IMR-90 (cell line): ENCODE measurements around the gene SMIM44. TPM values are rescaled to one million over a fixed set of nuclear protein-coding genes. Genes with fewer than 3 reads are reported as not detected.

Source experiments
- ATAC-seq: fragments of 200-7000 bp; cut with Tn5 transposase; 2 replicates; pipeline ENCODE4 v1.9.1; 2020; ENCODE audit warnings: low read depth, mild to moderate bottlenecking, moderate library complexity
- BruUV-seq: library from RNA; stranded (reverse); fragments of 400-500 nt; replicated peaks from 2 replicates; lab custom pipeline; 2021; lab: Mats Ljungman, UMichigan
- CTCF ChIA-PET: fragments of 300-600 bp; formaldehyde crosslinking; extraction: SDS; loops from one replicate; lab custom pipeline; 2021; ENCODE audit warnings: antibody characterized with exemption; lab: Yijun Ruan, JAX
- POLR2A ChIA-PET: fragments of 300-600 bp; sonication (Branson Sonifier 250); formaldehyde crosslinking; loops from one replicate; lab custom pipeline; 2022; ENCODE audit warnings: antibody characterized with exemption; ENCODE audit not compliant: unreplicated experiment; lab: Charles Lee
- DNase-seq: peaks from one replicate; pipeline ENCODE4 v3.0.0; 2013
- H2AFZ ChIP-seq: replicated peaks from 2 replicates; pipeline ENCODE3; 2013; ENCODE audit warnings: low read length, mild to moderate bottlenecking; ENCODE audit not compliant: poor library complexity
- H2AK5ac ChIP-seq: 2 replicates; pipeline ENCODE4 v1.6.1; 2013; ENCODE audit warnings: low read depth, low read length, inconsistent platforms
- H2AK9ac ChIP-seq: replicated peaks from 2 replicates; pipeline ENCODE3; 2013; ENCODE audit warnings: mild to moderate bottlenecking, low read depth, low read length, moderate library complexity; ENCODE audit not compliant: poor library complexity
- H2BK120ac ChIP-seq: 2 replicates; pipeline ENCODE4 v1.6.1; 2013; ENCODE audit warnings: low read depth, low read length, inconsistent platforms
- H2BK15ac ChIP-seq: 3 replicates; pipeline ENCODE4 v1.6.1; 2013; ENCODE audit warnings: low read depth, low read length, inconsistent platforms
- H2BK20ac ChIP-seq: 2 replicates; pipeline ENCODE4 v1.6.1; 2013; ENCODE audit warnings: low read depth, mild to moderate bottlenecking, inconsistent platforms, low read length, moderate library complexity
- H2BK5ac ChIP-seq: 2 replicates; pipeline ENCODE4 v1.6.1; 2013; ENCODE audit warnings: mild to moderate bottlenecking, low read depth, low read length, inconsistent platforms; ENCODE audit not compliant: poor library complexity, severe bottlenecking
- H3K14ac ChIP-seq: replicated peaks from 2 replicates; pipeline ENCODE4 v1.6.1; 2013; ENCODE audit warnings: low read depth, low read length, inconsistent platforms
- H3K18ac ChIP-seq: 2 replicates; pipeline ENCODE4 v1.6.1; 2013; ENCODE audit warnings: low read depth, low read length, control low read depth
- H3K23ac ChIP-seq: 2 replicates; pipeline ENCODE4 v1.6.1; 2013; ENCODE audit warnings: low read depth, low read length, inconsistent platforms
- H3K27ac ChIP-seq: 2 replicates; pipeline ENCODE4 v1.5.1; 2013; ENCODE audit warnings: mild to moderate bottlenecking, control low read depth, low read length; ENCODE audit not compliant: insufficient read depth
- H3K27me3 ChIP-seq: 2 replicates; pipeline ENCODE4 v1.6.1; 2013; ENCODE audit warnings: low read length; ENCODE audit not compliant: control insufficient read depth, insufficient read depth
- H3K36me3 ChIP-seq: 2 replicates; pipeline ENCODE4 v1.6.1; 2013; ENCODE audit warnings: low read length, mixed read lengths; ENCODE audit not compliant: control insufficient read depth, insufficient read depth
- H3K4ac ChIP-seq: 2 replicates; pipeline ENCODE4 v1.6.1; 2013; ENCODE audit warnings: low read depth, low read length, inconsistent platforms
- H3K4me1 ChIP-seq: 2 replicates; pipeline ENCODE4 v1.6.1; 2013; ENCODE audit warnings: low read length, mixed read lengths; ENCODE audit not compliant: control insufficient read depth, insufficient read depth
- H3K4me2 ChIP-seq: 2 replicates; pipeline ENCODE4 v1.6.1; 2013; ENCODE audit warnings: low read depth, mild to moderate bottlenecking, control low read depth, low read length, moderate library complexity
- H3K4me3 ChIP-seq: 2 replicates; pipeline ENCODE4 v1.5.1; 2013; ENCODE audit warnings: low read depth, mild to moderate bottlenecking, control low read depth, low read length, moderate library complexity; ENCODE audit not compliant: insufficient read depth
- H3K56ac ChIP-seq: 2 replicates; pipeline ENCODE4 v1.6.1; 2013; ENCODE audit warnings: low read length, inconsistent platforms; ENCODE audit not compliant: insufficient read depth; ENCODE audit errors: extremely low read depth
- H3K79me1 ChIP-seq, 2 experiments: 2 replicates each; pipeline ENCODE4 v1.6.1; 2013; ENCODE audit warnings: low read length in 2 of 2, inconsistent platforms in 1 of 2, low read depth in 1 of 2
- H3K9ac ChIP-seq: 2 replicates; pipeline ENCODE4 v1.6.1; 2013; ENCODE audit warnings: low read depth, low read length, control low read depth
- H3K9me1 ChIP-seq: 2 replicates; pipeline ENCODE4 v1.6.1; 2013; ENCODE audit warnings: low read length, inconsistent platforms; ENCODE audit not compliant: insufficient read depth
- H3K9me3 ChIP-seq: 2 replicates; pipeline ENCODE4 v1.6.1; 2013; ENCODE audit warnings: low read length; ENCODE audit not compliant: control insufficient read depth, insufficient read depth
- H4K20me1 ChIP-seq: 2 replicates; pipeline ENCODE4 v1.6.1; 2013; ENCODE audit warnings: low read length, inconsistent platforms; ENCODE audit not compliant: insufficient read depth
- H4K5ac ChIP-seq: 2 replicates; pipeline ENCODE4 v1.6.1; 2013; ENCODE audit warnings: mild to moderate bottlenecking, low read depth, low read length, control low read depth
- H4K8ac ChIP-seq, 2 experiments: 2 replicates each; pipeline ENCODE4 v1.6.1; 2013; ENCODE audit warnings: low read depth in 2 of 2, low read length in 2 of 2, control low read depth in 1 of 2, inconsistent platforms in 1 of 2
- H4K91ac ChIP-seq: 2 replicates; pipeline ENCODE4 v1.6.1; 2013; ENCODE audit warnings: low read depth, low read length, inconsistent platforms; ENCODE audit not compliant: insufficient read depth
- BHLHE40 ChIP-seq: fragments of 150-350 bp; IDR thresholded peaks from 2 replicates; pipeline ENCODE4 v1.6.1; 2016; ENCODE audit warnings: mild to moderate bottlenecking, low read depth, low read length
- FOS ChIP-seq: fragments of 150-350 bp; IDR thresholded peaks from 2 replicates; pipeline ENCODE4 v1.6.1; 2016; ENCODE audit warnings: low read depth, low read length
- MAFK ChIP-seq: IDR thresholded peaks from 2 replicates; pipeline ENCODE4 v1.6.1; 2012; ENCODE audit warnings: low read depth, low read length, improper control_type of control experiment
- WGBS, 2 experiments: methylation state at CpG; one replicate each; pipeline versions ENCODE4 v1.1.5 to v1.1.7; 2013; ENCODE audit warnings: missing lambda C conversion rate in 2 of 2; ENCODE audit not compliant: insufficient read length in 1 of 2; ENCODE audit errors: extremely low coverage in 2 of 2; 5-methylcytosine and 5-hydroxymethylcytosine counted together
- dilution Hi-C: fragments of 300-500 bp; cut with HindIII; formaldehyde crosslinking; loops from one replicate; pipeline ENCODE4 v1.14.3; 2018; ENCODE audit warnings: low sequenced_read_pairs; ENCODE audit not compliant: unreplicated experiment
- in situ Hi-C: fragments of 300-500 bp; cut with MboI; formaldehyde crosslinking; loops from 3 replicates; pipeline ENCODE4 v1.14.3; 2019; ENCODE audit warnings: low sequenced_read_pairs, inconsistent platforms, mixed read lengths
- intact Hi-C: fragments of 100-400 bp; cut with micrococcal nuclease; formaldehyde crosslinking; loops from 2 replicates; pipeline ENCODE4 v1.10.0; 2022
- polyA plus RNA-seq, 3 experiments: library from polyadenylated mRNA; depleted of rRNA; stranded (reverse); fragments of >200 nt; gene quantifications; 2 replicates each; pipeline ENCODE4 v1.2.3, GENCODE V29; 2012; ENCODE audit warnings: low replicate concordance in 1 of 3
- total RNA-seq: library from RNA; depleted of rRNA; stranded (reverse); fragments of >200 nt; gene quantifications from 2 replicates; pipeline ENCODE4 v1.2.3, GENCODE V29; 2012

SMIM44 gene
- total and polyA plus RNA-seq, 2 of the 4 experiments (the other 2 are of a cell fraction), result not detected

DNA sequence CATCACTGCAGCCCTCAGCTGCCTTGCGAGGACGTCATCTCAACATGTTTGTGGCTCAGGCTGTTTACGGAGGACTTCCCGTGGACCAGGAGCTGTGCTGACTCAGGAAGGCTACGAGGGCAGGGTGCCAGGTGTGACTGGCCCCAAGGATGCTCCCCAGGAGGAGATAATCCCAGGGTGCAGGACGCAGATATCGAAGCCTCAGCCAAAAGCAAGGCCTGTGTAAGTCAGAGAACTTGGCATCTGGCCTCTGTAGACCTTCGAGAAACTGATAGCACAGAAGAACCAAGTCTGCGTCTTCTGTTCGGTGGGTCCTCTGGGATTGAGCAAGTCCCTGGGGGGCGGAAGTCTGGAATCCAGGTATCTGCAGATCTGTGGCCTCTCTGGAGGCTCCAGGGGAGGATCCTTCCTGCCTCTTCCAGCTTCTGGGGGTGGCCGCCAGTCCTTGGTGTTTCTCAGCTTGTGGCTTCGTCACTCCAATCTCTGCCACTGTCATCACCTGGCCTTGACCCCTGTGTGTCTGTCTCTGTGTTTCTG lies 19.9 kb upstream of the SMIM44 start:
- Histone ChIP-seq H3K9me1 (peaks cover 9% of the 10 kb centered on the region; the same call in 1 of the 2 replicates), H3K14ac (no peak overlapping the region), H2AK9ac (peak overlapping the region; percentile 88), H4K91ac (no peak overlapping the region), H3K9me3 (no peaks in the 10 kb centered on the region), H4K5ac (no peak overlapping the region), H3K56ac (no peak overlapping the region), H2BK5ac (no peak overlapping the region), H2BK15ac (no peak overlapping the region; the same call in 2 of the 3 replicates), H2AFZ (peak overlapping the region; percentile 76), H3K23ac (no peak overlapping the region), H4K8ac (0 out of 4 replicates have a peak overlapping the region, but pooled peaks of 1 of the 2 experiments have one; percentile 28), H3K4me3 (no peak overlapping the region), H3K4ac (no peak overlapping the region), H3K27ac (no peak overlapping the region), H2BK120ac (no peak overlapping the region), H2BK20ac (no peak overlapping the region), H3K79me1 (peaks cover 8 to 44% of the 10 kb centered on the region in 2 experiments; a peak in 3 of 4 replicates), H3K27me3 (no peaks in the 10 kb centered on the region), H3K9ac (no peak overlapping the region), H4K20me1 (peaks cover 9% of the 10 kb centered on the region), H2AK5ac (peak overlapping the region; percentile 50; the same call in 1 of the 2 replicates), H3K4me2 (no peak overlapping the region), H3K18ac (no peak overlapping the region), H3K4me1 (peaks cover 5% of the 10 kb centered on the region; the same call in 1 of the 2 replicates), H3K36me3 (no peaks in the 10 kb centered on the region)
- TF ChIP-seq FOS (no peak), BHLHE40 (no peak), MAFK (peak; percentile 44; the same call in 1 of the 2 replicates)
- intact Hi-C loops, result no loop called here
- dilution Hi-C loops, result no loop called here
- in situ Hi-C loops, result no loop called here
- WGBS, 2 experiments, result 78% methylated on average over 4 of the region's 13 CpGs; no CpG with 5 or more reads in 1 of the 2 experiments
- CTCF ChIA-PET, result no interaction called here
- DNase-seq (peak; percentile 78), ATAC-seq (no peak)
- no TSS peak for BruUV-seq
- POLR2A ChIA-PET, result no interaction called here
